AG04449 (cell line): ENCODE results near the gene ATMIN.

Source experiments
- CTCF ChIA-PET: fragments of 350-600 bp; formaldehyde crosslinking; extraction: SDS; loops from one replicate; lab custom pipeline; 2021; ENCODE audit warnings: antibody characterized with exemption; lab: Yijun Ruan, JAX
- POLR2A ChIA-PET: fragments of 400-600, 350-600 bp; formaldehyde crosslinking; extraction: SDS; loops from one replicate; lab custom pipeline; 2020; ENCODE audit warnings: antibody characterized with exemption, inconsistent platforms; lab: Yijun Ruan, JAX
- DNase-seq: peaks from one replicate; pipeline ENCODE4 v3.0.0-alpha.2; 2010; ENCODE audit warnings: low read depth, low spot score
- H3K4me3 ChIP-seq: 2 replicates; pipeline ENCODE4 v1.5.1; 2011; ENCODE audit warnings: low read depth, mild to moderate bottlenecking, control low read depth, low read length
- CTCF ChIP-seq: IDR thresholded peaks from one replicate; pipeline ENCODE4 v1.5.1; 2011; ENCODE audit warnings: mild to moderate bottlenecking, moderate library complexity, low read length, control low read depth, inconsistent platforms; ENCODE audit not compliant: insufficient read depth; ENCODE audit errors: missing control alignments

ATMIN gene

GRCh38 chr16:81006813-81007695 is 28.6 kb upstream of the ATMIN start, which contains the start of the genes CENPN and CMC2:
Gene CENPN, plus strand, starts transcription at chr16:81007214. Its CDS starts 4,726 bp downstream, at chr16:81011940.
Gene CMC2, minus strand, starts transcription at chr16:81006885. Its CDS starts 9,491 bp downstream, at chr16:80997394.
- peak; percentile 96 for DNase-seq
- POLR2A ChIA-PET = interaction anchor here (0.5 to 1.4 kb wide), 6 partner anchors 11 to 1138 kb away, joined by 3 to 10 read pairs (median 3); no protein-coding TSS in a partner anchor
- CTCF ChIA-PET = interaction anchor here (0.9 to 7.0 kb wide), 5 partner anchors 9 to 83 kb away, joined by 3 to 125 read pairs (median 6); partner anchors contain the start of gene ATMIN
- H3K4me3 ChIP-seq = peak within 1 kb of the TSS; percentile 98
- peak; percentile 4 for TF ChIP-seq CTCF

DNA sequence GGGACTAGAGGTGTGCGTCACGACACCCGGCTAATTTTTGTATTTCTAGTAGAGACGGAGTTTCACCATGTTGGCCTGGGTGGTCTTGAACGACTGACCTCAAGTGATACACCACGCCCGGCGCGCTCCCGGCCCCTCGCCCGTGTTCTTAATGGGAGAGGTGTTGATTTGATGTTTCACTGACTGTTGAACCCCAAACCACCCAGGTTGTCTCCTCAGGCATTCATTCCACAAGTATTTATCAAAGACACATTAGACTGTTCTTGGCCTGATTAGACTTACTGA is 27.2 kb upstream of the ATMIN start:
- peak overlapping the region; percentile 98 for H3K4me3 ChIP-seq
- ChIA-PET POLR2A (no interaction called here), CTCF (interaction anchor here (0.6 to 2.8 kb wide), 3 partner anchors 10 to 84 kb away, joined by 3 to 10 read pairs (median 3); partner anchors contain the start of gene ATMIN)
- no peak for TF ChIP-seq CTCF
- DNase-seq = no peak

GRCh38 chr16:81012974-81013373 is 22.7 kb upstream of the ATMIN start:
- no peak overlapping the region for H3K4me3 ChIP-seq
- CTCF ChIA-PET = interaction anchor here (2.8 kb wide), 1 partner anchor 21 kb away, joined by 16 read pairs; the partner anchor contains the start of gene ATMIN
- TF ChIP-seq CTCF = no peak
- DNase-seq = no peak
- POLR2A ChIA-PET = no interaction called here

DNA sequence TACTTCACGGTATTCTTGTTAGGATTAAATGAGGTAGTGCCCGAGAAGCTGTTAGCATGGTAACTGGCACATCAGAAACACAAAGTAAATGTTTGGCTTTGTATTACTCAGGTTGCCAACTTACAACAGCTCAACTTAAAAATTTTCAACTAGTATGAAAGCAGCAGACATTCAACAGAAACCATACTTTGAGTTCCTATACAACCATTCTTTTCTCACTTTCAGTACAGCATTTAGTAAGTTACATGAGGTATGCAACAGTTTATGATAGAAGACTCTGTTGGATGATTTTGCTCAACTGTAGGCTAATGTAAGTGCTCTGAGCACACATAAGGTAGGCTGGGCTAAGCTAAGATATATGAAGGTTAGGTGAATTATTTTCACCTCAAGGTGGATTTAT is 21.0 kb upstream of the ATMIN start:
- no peak for DNase-seq
- H3K4me3 ChIP-seq = no peak overlapping the region
- TF ChIP-seq CTCF = no peak
- POLR2A ChIA-PET = no interaction called here
- CTCF ChIA-PET = interaction anchor here (1.0 to 2.8 kb wide), 4 partner anchors 9 to 20 kb away, joined by 4 to 16 read pairs (median 8); partner anchors contain the start of gene ATMIN

DNA sequence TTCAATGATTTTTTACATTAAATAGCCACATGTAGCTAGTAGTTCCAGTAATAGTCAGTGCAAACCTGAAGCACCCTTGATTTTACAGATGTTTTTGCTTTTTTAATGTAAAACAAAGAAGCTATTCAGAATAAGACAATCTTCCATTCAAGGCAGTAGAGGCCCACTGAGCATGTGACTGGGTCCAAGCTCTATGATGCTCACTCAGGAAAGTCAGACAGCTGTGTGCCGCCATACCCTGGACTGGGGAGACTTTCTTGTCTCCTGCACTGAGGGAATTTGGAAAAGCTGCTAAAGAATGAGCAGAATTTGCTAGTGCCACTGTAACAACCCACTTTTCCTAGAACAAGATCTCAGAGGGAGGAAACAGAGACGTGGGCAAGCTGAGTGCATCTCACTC is 17.1 kb upstream of the ATMIN start:
- H3K4me3 ChIP-seq = no peak overlapping the region
- TF ChIP-seq CTCF = no peak
- ChIA-PET CTCF (interaction anchor here (1.0 to 4.4 kb wide), 8 partner anchors 8 to 95 kb away, joined by 3 to 67 read pairs (median 5); partner anchors contain the start of genes ATMIN and CMC2), POLR2A (interaction anchor here (0.6 to 1.0 kb wide), 2 partner anchors 11 to 13 kb away, joined by 3 read pairs; partner anchors contain the start of genes CENPN and CMC2)
- DNase-seq = no peak

GRCh38 chr16:81026429-81026828 is 9.2 kb upstream of the ATMIN start:
- ChIA-PET POLR2A (no interaction called here), CTCF (interaction anchor here (1.3 to 2.2 kb wide), 2 partner anchors 8 to 10 kb away, joined by 3 to 8 read pairs; partner anchors contain the start of gene ATMIN)
- H3K4me3 ChIP-seq = no peak overlapping the region
- no peak for TF ChIP-seq CTCF
- no peak for DNase-seq
